Esophagus muscularis mucosa (tissue), 4 donors: ENCODE measurements around the gene EIF4E. TPM values are rescaled to one million over a fixed set of nuclear protein-coding genes. Genes with fewer than 3 reads are reported as not detected.
"Not testable (repeated sequence)": the region's sequence is repeated elsewhere in the genome, so short reads cannot be mapped to it uniquely, and the experiment has no call there.

Experiments used
- DNase-seq: peaks from one replicate; pipeline ENCODE4 v3.0.0-alpha.2; 2017; ENCODE audit errors: extremely low spot score
- H3K27ac ChIP-seq, 4 donors: fragments of 200-600 bp; sonication (generic); replicated peaks in 1 of 4; 1 replicate in 3 of 4; 2 replicates in 1 of 4; pipeline ENCODE4 v1.5.1; 2016 to 2019; ENCODE audit warnings: mild to moderate bottlenecking in 1 of 4
- H3K27me3 ChIP-seq, 4 donors: fragments of 200-600 bp; sonication (generic); one replicate each; pipeline versions ENCODE4 v1.5.1 to v1.6.0; 2016 to 2019
- H3K36me3 ChIP-seq, 4 donors: fragments of 200-600 bp; sonication (generic); one replicate each; pipeline ENCODE4 v1.5.1; 2016 to 2019
- H3K4me1 ChIP-seq, 4 donors: fragments of 200-600 bp; sonication (generic); one replicate each; pipeline ENCODE4 v1.5.1; 2016 to 2019
- H3K4me3 ChIP-seq, 4 donors: fragments of 200-600 bp; sonication (generic); 1 replicate in 2 of 4; 2 replicates in 2 of 4; pipeline ENCODE4 v1.5.1; 2016 to 2019; ENCODE audit warnings: mild to moderate bottlenecking in 4 of 4, moderate library complexity in 1 of 4
- H3K9me3 ChIP-seq, 4 donors: fragments of 200-600 bp; sonication (generic); 1 replicate in 3 of 4; 2 replicates in 1 of 4; pipeline ENCODE4 v1.5.1; 2016 to 2019
- EP300 ChIP-seq: sonication (generic); formaldehyde crosslinking; IDR thresholded peaks from one replicate; pipeline ENCODE4 v1.6.1; 2017; ENCODE audit warnings: antibody characterized with exemption
- POLR2A ChIP-seq: fragments of 450-650 bp; IDR thresholded peaks from one replicate; pipeline ENCODE4 v1.6.1; 2017; ENCODE audit warnings: antibody characterized with exemption, moderate library complexity, mild to moderate bottlenecking, low read depth
- POLR2AphosphoS5 ChIP-seq, 2 donors: sonication (generic); formaldehyde crosslinking; IDR thresholded peaks; one replicate each; pipeline ENCODE4 v1.6.1; 2017; ENCODE audit warnings: antibody characterized with exemption in 2 of 2
- WGBS: methylation state at CpG from one replicate; pipeline ENCODE4 v1.1.5; 2018; 5-methylcytosine and 5-hydroxymethylcytosine counted together
- intact Hi-C: fragments of 100-400 bp; cut with DNase I; formaldehyde crosslinking; loops from one replicate; pipeline ENCODE4 v1.15.1; 2023
- total RNA-seq, 4 donors: library from RNA; depleted of rRNA; stranded (reverse); fragments of >200 nt; gene quantifications; one replicate each; pipeline versions ENCODE4 v1.1.0 to v1.2.1, GENCODE V29; 2016
- TF ChIP-seq, protein P1 (sequence below), 3 experiments: fragments of 200-600 bp in 2 of 3; fragments of 450-650 bp in 1 of 3; sonication (generic) in 2 of 3; IDR thresholded peaks; one replicate each; pipeline ENCODE4 v1.5.1; 2017 to 2019; ENCODE audit warnings: antibody characterized with exemption in 3 of 3, mild to moderate bottlenecking in 2 of 3, moderate library complexity in 1 of 3

Gene EIF4E
- total RNA-seq, 4 donors from 2014 or later = 67.7 to 84.3 (median 76.5) TPM

DNA sequence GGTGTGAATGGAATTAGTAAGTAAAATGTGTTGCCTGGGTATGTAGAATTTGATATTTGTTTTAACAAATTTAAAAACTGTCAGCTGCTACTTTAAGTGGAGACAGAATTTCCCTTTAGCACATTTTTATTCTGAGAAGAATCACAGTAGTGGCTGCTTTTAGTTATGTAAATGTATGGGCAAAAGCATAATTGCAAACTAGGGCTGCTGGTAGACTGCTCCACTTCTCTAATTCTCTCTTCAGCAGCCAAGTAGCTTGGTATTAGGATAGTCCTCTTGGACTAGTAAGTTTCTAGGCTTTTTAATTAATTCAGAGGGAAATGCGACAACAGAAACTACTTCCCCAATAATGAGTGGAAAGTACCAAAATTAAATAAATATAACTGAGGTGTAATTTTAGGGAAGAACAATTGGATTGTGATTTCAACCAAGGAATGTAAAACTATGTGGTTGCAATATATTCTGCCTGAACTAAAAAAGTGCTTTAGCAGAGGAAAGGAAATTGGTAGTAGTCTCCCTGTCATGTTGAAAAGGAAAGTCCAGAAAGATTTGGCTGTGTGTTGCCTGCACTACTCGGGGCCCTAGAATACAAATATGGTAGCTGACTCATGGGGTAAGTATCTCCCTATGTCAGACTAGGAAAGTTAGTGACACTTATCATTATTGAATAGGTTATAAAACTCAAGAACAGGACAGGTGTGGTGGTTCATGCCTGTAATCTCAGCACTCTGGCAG is 9.2 kb upstream of the EIF4E start:
- H3K36me3 ChIP-seq = no peaks in the 10 kb centered on the region
- intact Hi-C loops = loop anchor here (5.0 to 10.0 kb wide), 2 partner anchors 119 to 527 kb away; no protein-coding TSS in a partner anchor
- peaks cover 0 to 5% (median 0%) of the 10 kb centered on the region in 4 donors for H3K4me1 ChIP-seq
- no peak overlapping the region for H3K27ac ChIP-seq
- no peak for TF ChIP-seq POLR2AphosphoS5 (IDR thresholded peaks at IDR 0.05)
- TF ChIP-seq, protein P1, sequence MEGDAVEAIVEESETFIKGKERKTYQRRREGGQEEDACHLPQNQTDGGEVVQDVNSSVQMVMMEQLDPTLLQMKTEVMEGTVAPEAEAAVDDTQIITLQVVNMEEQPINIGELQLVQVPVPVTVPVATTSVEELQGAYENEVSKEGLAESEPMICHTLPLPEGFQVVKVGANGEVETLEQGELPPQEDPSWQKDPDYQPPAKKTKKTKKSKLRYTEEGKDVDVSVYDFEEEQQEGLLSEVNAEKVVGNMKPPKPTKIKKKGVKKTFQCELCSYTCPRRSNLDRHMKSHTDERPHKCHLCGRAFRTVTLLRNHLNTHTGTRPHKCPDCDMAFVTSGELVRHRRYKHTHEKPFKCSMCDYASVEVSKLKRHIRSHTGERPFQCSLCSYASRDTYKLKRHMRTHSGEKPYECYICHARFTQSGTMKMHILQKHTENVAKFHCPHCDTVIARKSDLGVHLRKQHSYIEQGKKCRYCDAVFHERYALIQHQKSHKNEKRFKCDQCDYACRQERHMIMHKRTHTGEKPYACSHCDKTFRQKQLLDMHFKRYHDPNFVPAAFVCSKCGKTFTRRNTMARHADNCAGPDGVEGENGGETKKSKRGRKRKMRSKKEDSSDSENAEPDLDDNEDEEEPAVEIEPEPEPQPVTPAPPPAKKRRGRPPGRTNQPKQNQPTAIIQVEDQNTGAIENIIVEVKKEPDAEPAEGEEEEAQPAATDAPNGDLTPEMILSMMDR (IDR thresholded peaks at IDR 0.05) = no peak
- no peak for TF ChIP-seq EP300
- TF ChIP-seq POLR2A = no peak
- H3K9me3 ChIP-seq = no peaks in the 10 kb centered on the region
- 68% methylated on average over 2 of the region's 2 CpGs for WGBS
- DNase-seq = no peak
- H3K4me3 ChIP-seq = no peak overlapping the region
- H3K27me3 ChIP-seq = no peaks in the 10 kb centered on the region

DNA sequence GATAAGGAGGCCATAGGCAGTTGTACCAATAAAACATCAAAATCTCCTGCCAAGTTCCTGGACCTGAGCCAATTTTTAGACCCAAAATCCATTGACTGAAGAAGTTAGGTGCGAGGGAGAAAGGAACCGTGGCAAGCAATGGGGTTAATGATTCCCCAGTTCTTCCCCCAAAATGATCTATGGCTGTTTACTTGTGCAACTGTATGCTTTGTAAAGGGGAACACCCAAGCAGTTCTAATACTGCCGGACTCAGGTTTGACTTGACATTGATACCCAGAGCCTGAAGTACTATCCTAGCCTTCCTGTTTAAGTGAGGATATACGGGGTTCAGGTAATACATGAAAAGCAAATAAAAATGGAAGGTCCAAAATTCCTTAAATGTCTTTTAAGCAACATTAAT is 6.7 kb upstream of the EIF4E start:
- intact Hi-C loops = loop anchor here (5.0 to 10.0 kb wide), 2 partner anchors 122 to 529 kb away; no protein-coding TSS in a partner anchor
- 97% methylated on average over 4 of the region's 4 CpGs for WGBS

DNA sequence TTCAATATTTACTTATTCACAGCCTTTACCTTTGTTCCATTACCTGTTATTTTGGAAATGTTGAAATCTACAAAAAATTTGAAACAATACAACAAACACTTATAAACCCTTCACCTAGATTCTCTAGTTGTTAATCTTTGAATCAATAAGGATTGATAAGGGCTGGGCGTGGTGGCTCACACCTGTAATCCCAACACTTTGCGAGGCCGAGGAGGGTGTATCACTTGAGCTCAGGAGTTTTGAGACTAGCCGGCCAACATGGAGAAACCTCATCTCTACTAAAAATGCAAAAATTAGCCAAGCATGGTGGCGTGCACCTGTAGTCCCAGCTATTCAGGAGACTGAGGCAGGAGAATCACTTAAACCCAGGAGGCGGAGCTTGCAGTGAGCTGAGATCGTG is 5.9 kb upstream of the EIF4E start:
- not testable (repeated sequence) for H3K36me3 ChIP-seq, H3K4me1 ChIP-seq
- intact Hi-C loops = loop anchor here (5.0 to 10.0 kb wide), 2 partner anchors 122 to 530 kb away; no protein-coding TSS in a partner anchor

More for the DNA sequence above, 6.7 kb upstream of the EIF4E start:
- Histone ChIP-seq H3K4me3 (no peak overlapping the region), H3K27me3 (no peaks in the 10 kb centered on the region), H3K36me3 (no peaks in the 10 kb centered on the region), H3K27ac (no peak overlapping the region), H3K9me3 (no peaks in the 10 kb centered on the region), H3K4me1 (peaks cover 0 to 5% (median 0%) of the 10 kb centered on the region in 4 donors)
- TF ChIP-seq POLR2AphosphoS5 (IDR thresholded peaks at IDR 0.05) = no peak
- no peak for TF ChIP-seq EP300
- no peak for TF ChIP-seq POLR2A
- TF ChIP-seq, protein P1 (IDR thresholded peaks at IDR 0.05) = no peak
- DNase-seq = peak; percentile 14

DNA sequence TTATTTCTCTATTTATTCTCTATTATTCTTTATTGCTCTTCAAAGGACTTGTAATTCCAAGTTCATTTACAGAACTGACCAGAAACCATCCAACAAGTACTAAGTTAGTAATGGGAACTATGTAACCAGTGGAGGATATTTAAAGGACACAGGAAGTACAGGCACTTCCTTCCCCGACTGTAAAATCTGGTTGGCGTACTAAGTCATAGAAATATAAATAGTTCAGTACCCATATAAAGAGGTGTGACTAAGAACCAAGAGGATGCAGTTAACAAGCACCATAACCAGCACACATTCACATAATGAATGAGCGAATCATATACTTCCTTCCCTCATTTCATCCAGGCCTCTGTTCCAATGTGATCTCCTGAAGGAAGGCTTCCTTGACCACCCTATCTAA is 3.6 kb upstream of the EIF4E start:
- intact Hi-C loops = loop anchor here (10.0 kb wide), 1 partner anchor 532 kb away; no protein-coding TSS in a partner anchor
- H3K4me1 ChIP-seq = peaks cover 3 to 16% (median 10%) of the 10 kb centered on the region in 4 donors
- H3K27ac ChIP-seq = no peak overlapping the region
- TF ChIP-seq EP300 (no peak), POLR2A (no peak), POLR2AphosphoS5 (IDR thresholded peaks at IDR 0.05) (no peak)
- TF ChIP-seq, protein P1 (IDR thresholded peaks at IDR 0.05) = no peak
- no peaks in the 10 kb centered on the region for H3K9me3 ChIP-seq
- no peaks in the 10 kb centered on the region for H3K27me3 ChIP-seq
- no peak overlapping the region for H3K4me3 ChIP-seq
- WGBS = 47% methylated on average over 3 of the region's 3 CpGs
- H3K36me3 ChIP-seq = no peaks in the 10 kb centered on the region
- DNase-seq = no peak

More for the DNA sequence above, 5.9 kb upstream of the EIF4E start:
- not testable (repeated sequence) for H3K27me3 ChIP-seq, H3K27ac ChIP-seq, H3K4me3 ChIP-seq, H3K9me3 ChIP-seq
- DNase-seq = peak; percentile 10
- 92% methylated on average over 7 of the region's 7 CpGs for WGBS

DNA sequence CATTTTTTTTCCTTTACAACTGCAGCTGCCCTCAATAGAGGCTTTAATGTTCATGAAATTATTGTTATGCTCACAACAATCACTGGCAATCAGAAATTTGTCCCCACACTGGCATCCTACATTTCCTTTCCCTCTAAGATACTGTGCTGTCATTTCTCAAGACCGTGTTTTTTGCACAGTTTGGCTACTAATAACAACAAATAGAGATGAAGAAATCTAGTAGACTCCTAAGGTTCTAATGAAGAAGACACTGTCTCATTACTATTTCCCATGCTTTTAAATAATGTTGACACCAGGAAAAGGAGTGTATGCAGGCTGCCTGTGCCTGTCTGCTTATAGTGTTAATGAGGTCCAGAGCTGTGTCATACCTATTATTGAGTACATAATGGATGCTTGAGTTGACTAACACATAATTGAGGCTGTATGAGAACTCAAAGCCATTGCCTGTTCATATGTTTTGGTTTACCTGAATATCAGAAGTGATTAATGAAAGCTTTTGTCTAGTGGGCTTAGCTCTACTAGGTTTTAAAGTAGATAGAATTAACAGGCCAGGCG is 1.5 kb upstream of the EIF4E start:
- 81% methylated on average over 2 of the region's 2 CpGs for WGBS
- Histone ChIP-seq H3K27me3 (no peaks in the 10 kb centered on the region), H3K9me3 (no peaks in the 10 kb centered on the region), H3K36me3 (peaks cover 0 to 7% (median 0%) of the 10 kb centered on the region in 4 donors), H3K4me1 (peaks cover 10 to 36% (median 25%) of the 10 kb centered on the region in 4 donors), H3K27ac (peak overlapping the region; percentile 92 to 97 (median 94)), H3K4me3 (peak overlapping the region; percentile 96 to 99 (median 97))
- no peak for DNase-seq
- intact Hi-C loops = loop anchor here (10.0 kb wide), 1 partner anchor 534 kb away; no protein-coding TSS in a partner anchor
- no peak for TF ChIP-seq POLR2AphosphoS5 (IDR thresholded peaks at IDR 0.05)
- TF ChIP-seq EP300 = no peak
- no peak for TF ChIP-seq POLR2A
- TF ChIP-seq, protein P1 (IDR thresholded peaks at IDR 0.05) = no peak
